ENCODE results near the gene ALPL.

DNA sequence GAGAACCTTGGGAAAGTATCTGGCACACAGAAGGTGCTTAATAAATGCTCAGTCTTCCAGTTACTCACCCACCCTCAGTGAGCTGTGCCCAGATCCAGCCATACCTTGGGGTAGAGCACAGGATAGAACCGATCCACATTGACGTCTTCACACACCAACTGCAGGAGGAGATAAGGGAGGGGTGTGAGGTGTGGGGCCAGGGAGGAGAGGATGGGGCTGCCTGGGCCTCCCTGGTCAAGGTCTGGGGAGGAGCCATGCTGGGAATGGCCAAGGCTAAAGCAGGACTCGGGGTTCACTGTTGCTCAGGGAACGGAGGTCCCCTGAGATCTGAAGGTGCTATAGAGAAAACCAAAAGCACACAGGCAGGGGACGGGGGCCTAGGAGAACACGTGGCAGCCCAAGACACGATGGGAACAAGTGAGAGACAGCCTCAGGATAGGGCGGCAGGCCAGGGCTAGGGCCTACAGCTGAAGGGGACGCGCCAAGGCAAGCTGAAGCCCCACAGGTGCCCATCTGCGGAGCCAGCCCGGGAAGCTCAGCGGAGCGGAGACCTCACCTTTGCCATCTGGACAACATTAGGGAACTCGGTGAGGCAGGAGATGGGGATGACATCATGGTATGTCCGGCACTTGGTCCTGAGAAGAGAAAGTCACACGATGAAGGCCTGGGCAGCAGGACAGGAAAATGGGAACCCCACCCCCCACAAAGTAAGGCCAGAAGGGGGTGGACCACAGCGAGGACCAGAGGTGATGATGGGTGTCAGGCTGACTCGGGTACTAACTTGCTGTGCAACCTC is 104.0 kb downstream of the ALPL start:
- TF ChIP-seq, protein P1, sequence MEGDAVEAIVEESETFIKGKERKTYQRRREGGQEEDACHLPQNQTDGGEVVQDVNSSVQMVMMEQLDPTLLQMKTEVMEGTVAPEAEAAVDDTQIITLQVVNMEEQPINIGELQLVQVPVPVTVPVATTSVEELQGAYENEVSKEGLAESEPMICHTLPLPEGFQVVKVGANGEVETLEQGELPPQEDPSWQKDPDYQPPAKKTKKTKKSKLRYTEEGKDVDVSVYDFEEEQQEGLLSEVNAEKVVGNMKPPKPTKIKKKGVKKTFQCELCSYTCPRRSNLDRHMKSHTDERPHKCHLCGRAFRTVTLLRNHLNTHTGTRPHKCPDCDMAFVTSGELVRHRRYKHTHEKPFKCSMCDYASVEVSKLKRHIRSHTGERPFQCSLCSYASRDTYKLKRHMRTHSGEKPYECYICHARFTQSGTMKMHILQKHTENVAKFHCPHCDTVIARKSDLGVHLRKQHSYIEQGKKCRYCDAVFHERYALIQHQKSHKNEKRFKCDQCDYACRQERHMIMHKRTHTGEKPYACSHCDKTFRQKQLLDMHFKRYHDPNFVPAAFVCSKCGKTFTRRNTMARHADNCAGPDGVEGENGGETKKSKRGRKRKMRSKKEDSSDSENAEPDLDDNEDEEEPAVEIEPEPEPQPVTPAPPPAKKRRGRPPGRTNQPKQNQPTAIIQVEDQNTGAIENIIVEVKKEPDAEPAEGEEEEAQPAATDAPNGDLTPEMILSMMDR (IDR thresholded peaks at IDR 0.05) = no peak
- no peak for TF ChIP-seq POLR2A (IDR thresholded peaks at IDR 0.05)
